ENCODE data around the gene KRTAP19-4.
"Not testable (repeated sequence)": the region's sequence is repeated elsewhere in the genome, so short reads cannot be mapped to it uniquely, and the experiment has no call there.

DNA sequence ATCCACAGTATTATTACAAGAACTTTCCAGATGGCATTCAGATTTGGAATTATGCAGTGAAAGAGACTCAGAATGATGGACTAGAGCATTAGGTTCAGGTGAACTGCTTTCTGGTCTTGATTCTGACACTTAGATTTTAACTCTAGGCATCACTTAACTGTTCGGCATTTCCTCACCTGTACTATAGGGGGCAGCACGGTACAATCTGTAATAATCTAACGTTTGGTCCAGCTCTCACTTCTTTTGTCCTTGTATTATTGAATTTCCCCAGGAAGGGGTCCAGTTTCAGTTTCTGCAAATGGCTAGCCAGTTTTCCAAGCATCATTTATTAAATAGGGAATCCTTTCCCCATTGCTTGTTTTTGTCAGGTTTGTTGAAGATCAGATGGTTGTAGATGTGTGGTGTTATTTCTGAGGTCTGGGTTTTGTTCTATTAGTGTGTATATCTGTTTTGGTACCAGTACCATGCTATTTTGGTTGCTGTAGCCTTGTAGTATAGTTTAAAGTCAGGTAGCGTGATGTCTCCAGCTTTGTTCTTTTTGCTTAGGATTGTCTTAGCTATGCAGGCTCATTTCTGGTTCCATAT is 8.7 kb upstream of the KRTAP19-4 start:
- TF ChIP-seq, protein P1, sequence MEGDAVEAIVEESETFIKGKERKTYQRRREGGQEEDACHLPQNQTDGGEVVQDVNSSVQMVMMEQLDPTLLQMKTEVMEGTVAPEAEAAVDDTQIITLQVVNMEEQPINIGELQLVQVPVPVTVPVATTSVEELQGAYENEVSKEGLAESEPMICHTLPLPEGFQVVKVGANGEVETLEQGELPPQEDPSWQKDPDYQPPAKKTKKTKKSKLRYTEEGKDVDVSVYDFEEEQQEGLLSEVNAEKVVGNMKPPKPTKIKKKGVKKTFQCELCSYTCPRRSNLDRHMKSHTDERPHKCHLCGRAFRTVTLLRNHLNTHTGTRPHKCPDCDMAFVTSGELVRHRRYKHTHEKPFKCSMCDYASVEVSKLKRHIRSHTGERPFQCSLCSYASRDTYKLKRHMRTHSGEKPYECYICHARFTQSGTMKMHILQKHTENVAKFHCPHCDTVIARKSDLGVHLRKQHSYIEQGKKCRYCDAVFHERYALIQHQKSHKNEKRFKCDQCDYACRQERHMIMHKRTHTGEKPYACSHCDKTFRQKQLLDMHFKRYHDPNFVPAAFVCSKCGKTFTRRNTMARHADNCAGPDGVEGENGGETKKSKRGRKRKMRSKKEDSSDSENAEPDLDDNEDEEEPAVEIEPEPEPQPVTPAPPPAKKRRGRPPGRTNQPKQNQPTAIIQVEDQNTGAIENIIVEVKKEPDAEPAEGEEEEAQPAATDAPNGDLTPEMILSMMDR (IDR thresholded peaks at IDR 0.05), result not testable (repeated sequence)
- TF ChIP-seq POLR2AphosphoS5 (IDR thresholded peaks at IDR 0.05), result not testable (repeated sequence)
